ENCODE results near the gene FAM43B.

FAM43B gene

DNA sequence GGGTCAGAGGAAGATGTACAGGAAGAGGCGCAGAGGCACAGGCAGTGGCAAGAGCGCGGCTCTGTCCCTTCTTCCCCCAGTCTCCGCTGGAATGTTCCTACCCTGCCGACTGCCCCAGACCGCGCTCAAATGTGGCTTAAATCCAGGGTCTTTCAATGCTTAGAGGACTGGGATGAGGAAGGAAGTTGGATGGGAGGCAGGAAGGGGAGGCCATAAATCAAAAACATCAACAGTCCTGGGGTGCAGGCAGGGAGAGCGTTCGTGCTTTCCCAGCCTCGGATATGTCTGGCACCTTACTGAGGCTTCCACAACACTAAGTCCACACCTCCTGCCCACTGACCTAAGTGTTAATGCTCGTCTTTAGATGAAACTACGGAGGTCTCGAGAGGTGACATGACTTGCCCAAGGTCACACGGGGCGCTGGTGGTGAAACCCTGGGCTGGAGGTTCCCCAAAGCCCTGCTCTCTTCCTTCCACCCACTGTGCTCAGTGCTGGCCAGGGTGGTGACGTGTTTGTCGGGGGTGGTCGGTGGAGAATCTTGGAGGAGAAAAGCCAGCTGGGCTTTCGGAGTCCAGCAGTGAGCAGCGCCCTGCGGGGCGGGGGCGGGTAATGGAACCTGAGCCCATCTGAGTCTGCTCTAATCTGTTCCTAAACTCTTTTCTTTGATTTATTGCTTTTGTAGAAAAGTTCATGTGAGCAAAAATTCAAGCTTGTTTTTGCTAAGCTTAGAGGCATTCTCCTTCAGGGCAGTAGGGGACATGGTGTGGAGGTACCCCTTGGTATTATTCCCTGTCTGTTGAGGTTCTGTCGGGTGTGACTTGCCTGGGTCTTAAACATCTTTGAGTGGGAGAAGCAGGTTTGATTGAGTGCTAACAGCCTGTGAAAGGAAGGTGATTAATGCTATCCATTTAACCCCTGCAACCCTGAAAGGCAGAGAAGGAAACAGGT is 37.2 kb downstream of the FAM43B start:
- DNase-seq (ENCODE audit: low read depth in 2 of 2), result peak; percentile 47 to 51

DNA sequence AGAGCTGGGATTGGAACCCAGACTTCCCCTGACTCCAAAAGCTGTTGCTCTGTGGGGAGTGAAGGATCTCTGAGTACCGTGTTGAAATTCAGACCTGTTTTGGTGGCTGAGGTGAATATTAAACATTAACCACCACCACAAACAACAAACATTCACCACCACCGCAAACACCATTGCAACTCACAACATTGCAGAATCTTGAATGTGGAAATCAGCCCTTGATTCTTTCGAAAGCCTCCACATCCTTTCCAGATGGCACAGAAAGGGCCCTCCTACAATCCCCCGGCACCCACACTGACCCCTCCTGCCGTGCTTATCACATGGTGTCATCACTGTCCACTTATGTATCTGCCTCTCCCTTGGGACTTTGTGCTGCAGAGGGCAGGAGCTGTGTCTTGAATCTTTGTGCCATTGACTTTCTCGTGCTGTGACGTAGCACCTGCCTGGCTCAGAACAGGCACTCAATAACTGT is 38.0 kb downstream of the FAM43B start:
- DNase-seq (ENCODE audit: low read depth in 2 of 2), result peak in 1 of 2 experiments; percentile 13

DNA sequence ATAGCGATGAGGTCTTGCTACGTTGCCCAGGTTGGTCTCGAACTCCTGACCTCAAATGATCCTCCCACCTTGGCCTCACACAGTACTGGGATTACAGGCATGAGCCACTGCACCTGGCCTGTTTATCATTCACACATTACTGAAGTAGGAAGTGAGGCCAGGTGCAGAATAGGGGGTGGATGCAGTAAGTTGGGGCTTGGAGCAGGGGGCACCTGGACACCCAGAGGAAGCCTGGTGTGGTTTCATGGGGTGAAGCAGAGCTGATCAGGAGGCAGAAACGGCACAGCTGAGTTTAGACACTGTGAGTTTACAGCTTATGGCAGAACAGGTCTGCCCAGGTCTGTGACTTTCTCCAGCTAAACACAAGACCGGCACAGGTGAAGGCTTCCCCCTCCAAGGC is 41.4 kb downstream of the FAM43B start:
- no peak for DNase-seq (ENCODE audit: low read depth in 2 of 2)

DNA sequence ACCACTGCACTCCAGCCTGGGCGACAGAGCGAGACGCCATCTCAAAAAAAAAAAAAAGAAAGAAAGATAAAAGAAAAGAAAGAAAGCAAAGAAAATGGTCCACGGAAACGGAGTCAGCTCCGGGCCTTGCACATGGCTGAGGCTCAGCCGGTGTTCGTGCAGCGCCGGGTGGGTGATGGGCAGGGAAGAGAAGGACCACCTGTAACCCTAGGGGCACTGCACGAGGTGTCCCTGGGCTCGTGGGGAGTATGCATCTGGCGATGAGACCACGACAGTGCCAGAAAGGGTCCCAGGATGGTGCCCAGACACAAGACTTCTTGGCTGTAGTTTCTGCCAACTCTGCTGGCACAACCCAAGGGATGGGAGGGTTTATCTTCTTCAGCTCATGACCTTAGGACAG is 42.4 kb downstream of the FAM43B start:
- DNase-seq (ENCODE audit: low read depth in 2 of 2), result no peak

DNA sequence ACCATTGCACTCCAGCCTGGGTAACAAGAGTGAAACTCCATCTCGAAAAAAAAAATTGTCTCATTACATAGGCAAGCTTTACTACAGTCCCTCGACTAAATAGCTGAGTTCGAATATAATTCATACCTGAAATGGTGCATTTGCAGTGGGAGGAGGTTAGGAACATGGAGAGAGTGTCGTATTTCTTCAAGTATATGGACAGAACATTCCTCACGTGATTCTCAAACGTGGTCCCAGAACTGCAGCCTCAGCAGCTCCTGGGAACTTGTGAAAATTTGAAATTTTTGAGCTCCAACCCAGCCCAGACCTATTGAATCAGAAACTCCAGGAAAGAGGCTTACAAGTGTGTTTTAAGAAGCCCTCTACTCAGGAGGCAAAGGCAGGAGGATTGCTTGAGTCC is 43.7 kb downstream of the FAM43B start:
- DNase-seq (ENCODE audit: low read depth in 2 of 2), result no peak

DNA sequence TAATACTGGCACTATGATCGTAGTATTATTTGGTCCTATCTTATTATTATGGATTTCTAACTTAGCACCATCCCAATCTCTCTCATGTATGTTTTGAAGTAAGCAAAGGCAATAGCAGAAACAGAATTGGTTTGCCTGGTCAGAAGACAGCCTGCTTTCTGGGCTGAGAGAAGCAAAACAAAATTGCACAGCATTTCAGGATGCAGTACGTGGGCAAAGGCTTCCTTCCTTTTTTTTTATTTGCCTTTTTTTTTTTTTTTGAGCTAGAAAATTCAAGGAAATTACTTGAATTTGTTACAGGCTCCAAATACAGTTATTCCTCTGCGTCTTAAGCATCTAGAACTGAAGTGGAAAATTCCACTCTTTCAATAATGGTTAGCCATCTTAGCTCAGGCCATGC is 45.3 kb downstream of the FAM43B start:
- no peak for DNase-seq (ENCODE audit: low read depth in 2 of 2)

DNA sequence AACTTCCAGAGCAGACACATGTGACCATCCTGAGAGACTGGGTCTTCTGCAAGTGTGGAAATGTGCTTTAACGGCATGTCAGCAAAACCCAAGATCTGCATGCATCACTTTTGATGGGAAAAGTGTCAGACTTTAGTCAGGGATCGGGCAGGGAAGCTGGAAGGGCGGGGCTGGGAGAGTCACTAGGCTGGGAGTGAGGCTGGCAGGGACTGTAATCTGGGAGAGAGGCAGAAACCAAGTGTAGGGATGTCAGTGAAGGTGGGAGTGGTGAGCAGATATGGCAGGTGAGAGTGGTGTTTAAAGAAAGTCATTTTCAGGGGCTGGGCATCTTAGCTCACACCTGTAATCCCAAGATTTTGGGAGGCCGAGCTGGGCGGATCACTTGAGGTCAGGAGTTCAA is 47.8 kb downstream of the FAM43B start:
- DNase-seq (ENCODE audit: low read depth in 2 of 2), result no peak

DNA sequence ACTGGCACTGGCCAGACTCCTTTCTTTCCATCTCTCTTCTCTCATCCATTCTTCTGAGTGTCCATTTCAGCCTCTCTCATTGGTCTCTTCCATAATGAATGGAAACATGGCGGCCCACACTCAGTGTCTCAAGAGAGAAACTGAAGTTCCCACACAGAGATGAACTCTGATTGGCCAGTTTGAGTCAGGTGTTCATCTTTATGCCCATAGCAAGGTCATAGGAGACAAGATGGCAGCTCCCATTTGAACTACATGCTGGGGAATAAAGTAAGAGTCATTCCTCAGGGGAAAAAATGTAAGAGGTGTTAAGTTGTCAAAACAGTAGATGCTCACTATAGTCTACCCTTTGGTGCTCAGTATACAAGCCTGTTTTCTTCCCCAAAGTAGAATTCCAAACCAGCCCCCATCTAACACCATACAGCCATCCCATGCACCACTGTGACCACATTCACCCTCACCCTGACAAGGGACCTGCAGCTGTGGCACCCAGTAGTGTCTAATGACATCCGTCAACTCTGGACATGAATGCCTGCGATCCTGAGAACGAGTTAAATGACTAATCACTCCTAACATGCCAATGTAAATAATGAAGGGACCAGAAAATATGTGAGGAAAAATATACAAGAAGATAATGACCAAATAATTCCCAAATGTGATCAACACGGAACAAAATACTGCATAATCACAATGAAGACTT is 48.9 kb downstream of the FAM43B start:
- DNase-seq (ENCODE audit: low read depth in 2 of 2), result no peak

DNA sequence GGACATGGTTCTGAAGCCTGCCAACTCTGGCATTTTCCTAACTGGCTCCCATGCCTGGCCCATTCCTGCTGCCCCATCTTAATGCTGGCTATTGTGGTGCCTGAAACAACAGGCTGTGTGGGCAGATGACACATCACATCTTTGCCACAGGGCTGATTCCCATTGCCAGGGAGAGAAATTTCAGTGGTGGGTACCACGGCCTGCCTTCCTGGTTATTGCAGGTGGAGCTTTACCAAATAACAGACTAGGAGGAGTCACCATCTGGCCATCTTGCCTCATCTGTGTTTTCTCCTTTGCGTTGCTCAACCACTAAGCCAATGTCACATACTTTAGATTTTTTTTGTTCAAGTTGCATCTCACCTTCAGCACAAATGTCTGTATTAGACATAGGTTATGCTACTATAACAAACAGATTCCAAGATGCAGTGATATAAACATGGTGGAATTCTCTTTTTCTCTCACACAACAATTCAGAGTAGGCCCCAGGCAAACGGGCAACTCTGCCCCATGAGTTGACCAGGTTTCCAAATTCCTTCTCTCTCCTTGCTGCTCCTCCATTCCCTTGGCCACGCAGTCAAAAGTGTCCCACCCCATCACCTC is 50.6 kb downstream of the FAM43B start:
- DNase-seq (ENCODE audit: low read depth in 2 of 2), result no peak

DNA sequence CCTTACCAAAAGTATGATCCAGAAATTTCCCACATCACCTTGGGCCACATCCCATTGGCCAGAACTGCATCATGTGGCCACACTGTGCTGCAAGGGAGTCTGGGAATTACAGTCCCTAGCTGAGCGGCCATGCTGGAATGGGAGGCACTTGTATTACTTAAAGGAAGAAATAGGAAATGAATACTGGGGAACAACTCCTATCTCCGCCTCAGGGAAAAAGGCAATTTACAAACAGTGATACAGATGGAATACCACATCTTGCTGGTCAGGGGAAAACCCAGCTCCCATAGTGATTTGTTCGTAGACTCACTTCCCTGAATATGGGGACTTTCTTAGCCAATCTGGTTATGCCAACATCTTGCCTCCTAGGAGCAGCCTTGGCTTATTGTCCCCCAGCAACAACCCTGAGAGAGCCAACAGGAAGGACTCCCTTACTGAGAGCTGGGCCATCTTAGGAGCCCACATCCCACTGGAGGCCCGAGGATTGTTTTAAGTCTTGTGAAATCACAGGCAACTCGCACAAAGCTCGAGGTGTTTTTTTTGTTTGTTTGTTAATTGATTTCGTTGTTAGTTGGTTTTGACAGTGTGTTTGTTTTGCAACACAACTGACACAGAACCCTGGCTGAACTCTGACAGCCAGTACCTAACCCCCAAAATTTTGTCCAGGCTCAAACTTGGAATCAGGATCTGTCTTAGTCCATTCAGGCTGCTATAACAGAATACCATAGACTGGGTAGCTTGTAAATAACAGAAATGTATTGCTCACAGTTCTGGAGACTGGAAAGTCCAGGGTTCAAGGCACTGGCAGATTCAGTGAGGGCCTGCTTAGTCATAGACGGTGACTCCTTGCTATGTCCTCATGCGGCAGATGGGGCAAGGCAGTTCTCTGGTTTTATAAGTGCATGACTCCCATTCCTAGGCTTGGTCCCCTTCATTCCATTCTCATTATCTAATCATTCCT is 51.4 kb downstream of the FAM43B start:
- DNase-seq (ENCODE audit: low read depth in 2 of 2), result peak; percentile 64
